ENCODE measurements around the gene ATP6V0C.
A peak's percentile ranks its signal among the peaks of the same experiment; 100 is the strongest.
"Not testable (repeated sequence)": the region's sequence is repeated elsewhere in the genome, so short reads cannot be mapped to it uniquely, and the experiment has no call there.

Gene ATP6V0C

DNA sequence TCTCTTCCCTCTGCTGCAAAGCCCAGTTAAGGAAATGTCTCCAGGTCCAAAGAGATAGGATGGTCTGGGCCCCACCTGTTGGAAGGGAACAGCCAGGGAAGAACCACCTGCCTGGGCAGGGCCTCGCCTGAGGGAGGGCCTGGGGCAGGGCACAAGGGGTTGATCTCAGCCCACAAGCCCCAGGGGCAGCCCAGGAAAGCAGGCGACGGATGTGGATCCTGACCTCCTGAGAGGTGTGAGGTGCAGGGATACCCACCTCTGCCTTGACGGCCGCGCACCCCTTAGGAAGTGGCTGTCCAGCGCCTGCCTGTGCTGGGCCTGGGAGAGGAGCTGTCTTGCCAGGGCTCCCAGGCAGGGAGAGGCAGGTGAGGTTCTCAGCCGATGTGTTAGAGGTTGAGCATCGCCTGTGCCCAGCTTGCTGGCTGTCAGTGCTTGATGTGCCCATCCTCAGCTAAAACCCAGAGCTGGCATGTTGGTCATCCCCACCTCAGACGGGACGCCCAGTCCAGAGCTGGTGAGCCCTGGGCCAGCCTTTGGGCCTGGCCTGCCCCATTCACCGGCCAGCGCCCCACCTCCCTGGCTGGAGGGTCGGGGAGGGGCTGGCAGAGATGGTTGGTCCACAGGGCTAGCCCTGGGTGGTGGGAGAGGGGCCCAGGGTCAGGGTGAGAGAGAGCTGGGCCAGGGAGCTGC is 17.0 kb downstream of the ATP6V0C start:
- peak overlapping the region; percentile 62; the same call in 1 of the 2 replicates for H3K4me3 ChIP-seq (ENCODE audit: low read depth, low read length)
- no peak for DNase-seq (ENCODE audit: low read depth)
- TF ChIP-seq, protein P1, sequence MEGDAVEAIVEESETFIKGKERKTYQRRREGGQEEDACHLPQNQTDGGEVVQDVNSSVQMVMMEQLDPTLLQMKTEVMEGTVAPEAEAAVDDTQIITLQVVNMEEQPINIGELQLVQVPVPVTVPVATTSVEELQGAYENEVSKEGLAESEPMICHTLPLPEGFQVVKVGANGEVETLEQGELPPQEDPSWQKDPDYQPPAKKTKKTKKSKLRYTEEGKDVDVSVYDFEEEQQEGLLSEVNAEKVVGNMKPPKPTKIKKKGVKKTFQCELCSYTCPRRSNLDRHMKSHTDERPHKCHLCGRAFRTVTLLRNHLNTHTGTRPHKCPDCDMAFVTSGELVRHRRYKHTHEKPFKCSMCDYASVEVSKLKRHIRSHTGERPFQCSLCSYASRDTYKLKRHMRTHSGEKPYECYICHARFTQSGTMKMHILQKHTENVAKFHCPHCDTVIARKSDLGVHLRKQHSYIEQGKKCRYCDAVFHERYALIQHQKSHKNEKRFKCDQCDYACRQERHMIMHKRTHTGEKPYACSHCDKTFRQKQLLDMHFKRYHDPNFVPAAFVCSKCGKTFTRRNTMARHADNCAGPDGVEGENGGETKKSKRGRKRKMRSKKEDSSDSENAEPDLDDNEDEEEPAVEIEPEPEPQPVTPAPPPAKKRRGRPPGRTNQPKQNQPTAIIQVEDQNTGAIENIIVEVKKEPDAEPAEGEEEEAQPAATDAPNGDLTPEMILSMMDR (IDR thresholded peaks at IDR 0.05; ENCODE audit: control insufficient read depth, extremely low read depth, insufficient read depth) = no peak

DNA sequence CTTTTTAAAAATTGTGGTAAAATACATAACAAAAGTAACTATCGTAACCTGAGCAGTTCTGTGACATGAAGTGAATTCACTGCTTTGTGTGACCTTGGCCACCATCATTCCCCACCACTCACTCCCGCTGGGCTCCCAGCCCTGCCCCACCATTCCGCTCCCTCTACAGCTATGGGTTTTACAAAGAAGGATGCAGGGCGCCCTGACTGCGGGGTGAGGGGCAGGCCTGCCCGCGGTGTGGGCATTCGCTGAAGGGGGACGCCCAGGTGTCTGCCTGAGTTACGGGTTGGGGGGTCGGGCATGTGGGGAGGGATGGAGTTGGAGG is 17.6 kb downstream of the ATP6V0C start, which contains the start of gene CEMP1:
Gene CEMP1, minus strand, starts transcription at position 38 of the 325 bp plus-strand sequence. CDS start 335 bp downstream, outside the sequence.
- DNase-seq (ENCODE audit: low read depth) = no peak

DNA sequence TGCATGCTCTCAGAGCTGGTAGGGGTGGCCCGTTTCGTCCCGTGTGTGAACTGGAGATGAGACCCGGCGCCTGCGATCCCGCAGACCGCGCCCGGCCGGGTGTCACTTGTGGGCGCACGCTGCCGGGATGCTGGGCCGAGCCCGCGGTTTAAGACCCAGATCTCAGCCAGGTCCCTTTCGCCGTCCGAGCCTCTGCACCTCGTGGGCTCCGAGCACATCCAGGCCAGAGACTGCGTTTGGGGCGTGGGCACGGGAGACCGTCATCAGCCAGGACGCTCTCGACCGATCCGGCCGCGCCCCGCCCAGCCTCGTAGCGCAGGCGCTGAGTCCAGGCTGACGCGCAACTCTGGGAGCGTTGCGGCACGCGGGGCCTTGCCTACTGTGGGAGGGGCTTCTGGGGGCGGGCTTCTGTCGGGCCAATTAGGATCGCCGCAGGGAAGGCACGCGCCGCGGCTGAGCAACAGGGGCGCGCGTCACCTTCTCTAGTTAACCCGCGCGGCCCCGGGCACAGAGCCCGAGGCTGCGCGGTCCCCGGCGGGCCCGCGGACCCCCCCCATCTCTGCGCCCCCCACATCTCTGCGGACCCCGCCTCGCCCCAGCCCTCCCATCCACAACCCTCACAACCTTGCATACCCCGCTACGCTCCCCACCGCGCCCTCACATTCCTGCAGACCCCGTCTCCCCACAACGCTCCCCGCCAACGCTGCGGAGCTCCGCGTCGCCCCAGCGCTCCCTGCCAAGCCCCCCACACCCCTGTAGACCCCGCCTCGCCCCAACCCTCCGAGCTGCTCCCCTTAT is 18.1 kb downstream of the ATP6V0C start:
- peak; percentile 87 for DNase-seq (ENCODE audit: low read depth)
- TF ChIP-seq, protein P1 (IDR thresholded peaks at IDR 0.05; ENCODE audit: control insufficient read depth, extremely low read depth, insufficient read depth) = no peak
- H3K4me3 ChIP-seq (ENCODE audit: low read depth, low read length) = peak overlapping the region; percentile 62

More for the DNA sequence above, 17.6 kb downstream of the ATP6V0C start, which contains the start of gene CEMP1:
- peak within 1 kb of the TSS; percentile 62 for H3K4me3 ChIP-seq (ENCODE audit: low read depth, low read length)
- TF ChIP-seq, protein P1 (IDR thresholded peaks at IDR 0.05; ENCODE audit: control insufficient read depth, extremely low read depth, insufficient read depth) = no peak

DNA sequence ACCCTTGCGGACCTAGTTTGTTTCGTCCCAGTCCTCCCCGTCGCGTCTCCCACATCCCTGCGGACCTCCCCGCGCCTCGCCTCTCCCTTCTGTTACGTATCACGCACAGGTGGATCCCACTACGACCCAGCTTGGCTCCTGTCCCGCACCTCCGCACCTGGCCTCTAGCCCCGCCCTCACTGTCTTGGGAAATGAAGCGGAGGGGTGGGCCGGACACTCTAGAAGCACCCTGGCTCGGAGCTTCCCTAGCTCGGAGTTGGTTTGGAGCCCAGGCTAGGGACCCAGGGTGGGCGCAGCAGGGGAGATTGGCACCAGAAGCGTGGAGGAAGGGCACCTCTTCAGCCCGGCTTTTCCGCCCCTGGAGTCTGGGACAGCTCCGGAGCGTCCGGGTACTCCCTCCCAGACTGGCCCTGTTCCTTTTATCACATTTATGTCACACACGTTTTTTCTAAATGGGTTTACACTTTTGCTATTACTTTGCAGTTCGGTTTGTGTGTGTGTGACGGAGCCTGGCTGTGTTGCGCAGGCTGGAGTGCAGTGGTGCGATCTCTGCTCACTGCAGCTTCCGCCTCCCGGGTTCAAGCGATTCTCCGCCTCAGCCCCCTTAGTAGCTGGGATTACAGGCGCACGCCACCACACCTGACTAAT is 18.9 kb downstream of the ATP6V0C start:
- peak overlapping the region; percentile 62 for H3K4me3 ChIP-seq (ENCODE audit: low read depth, low read length)
- DNase-seq (ENCODE audit: low read depth) = peak; percentile 71
- TF ChIP-seq, protein P1 (IDR thresholded peaks at IDR 0.05; ENCODE audit: control insufficient read depth, extremely low read depth, insufficient read depth) = no peak

DNA sequence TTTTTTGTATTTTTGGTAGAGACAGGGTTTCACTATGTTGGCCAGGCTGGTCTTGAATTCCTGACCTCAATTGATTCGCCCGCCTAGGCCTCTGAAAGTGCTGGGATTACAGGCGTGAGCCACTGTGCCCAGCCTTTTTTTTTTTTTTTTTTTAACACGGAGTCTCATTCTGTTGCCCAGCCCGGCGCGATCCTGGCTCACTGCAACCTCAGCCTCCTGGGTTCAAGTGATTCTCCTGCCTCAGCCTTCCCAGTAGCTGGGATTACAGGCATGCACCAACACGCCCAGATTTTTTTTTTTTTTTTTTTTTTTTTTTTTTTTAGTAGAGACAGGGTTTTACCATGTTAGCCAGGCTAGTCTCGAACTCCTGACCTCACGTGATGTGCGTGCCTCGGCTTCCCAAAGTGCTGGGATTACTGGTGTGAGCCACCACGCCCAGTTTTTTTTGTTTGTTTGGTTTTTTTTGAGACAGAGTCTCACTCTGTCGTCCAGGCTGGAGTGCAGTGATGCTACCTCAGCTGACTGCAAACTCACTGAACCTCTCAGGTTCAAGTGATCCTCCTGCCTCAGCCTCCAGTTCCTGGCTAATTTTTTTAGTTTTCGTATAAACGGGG is 19.5 kb downstream of the ATP6V0C start:
- H3K4me3 ChIP-seq (ENCODE audit: low read depth, low read length) = peak overlapping the region; percentile 62; the same call in 1 of the 2 replicates
- DNase-seq (ENCODE audit: low read depth) = not testable (repeated sequence)

DNA sequence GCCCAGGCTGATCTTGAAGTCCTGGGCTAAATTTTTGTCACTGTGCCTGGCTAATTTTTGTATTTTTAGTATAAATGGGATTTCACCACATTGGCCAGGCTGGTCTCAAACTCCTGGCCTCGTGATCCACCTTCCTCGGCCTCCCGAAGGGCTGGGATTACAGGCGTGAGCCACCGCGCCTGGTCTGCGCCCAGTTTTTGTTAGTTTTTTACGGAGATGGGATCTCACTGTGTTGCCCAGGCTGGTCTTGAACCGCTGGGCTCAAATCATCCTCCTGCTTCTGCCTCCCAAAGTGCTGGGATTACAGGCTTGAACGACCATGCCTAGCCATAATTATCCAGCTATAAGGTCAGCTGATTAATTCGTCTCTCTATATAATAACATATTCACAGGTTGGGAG is 20.2 kb downstream of the ATP6V0C start:
- no peak for DNase-seq (ENCODE audit: low read depth)
- TF ChIP-seq, protein P1 (IDR thresholded peaks at IDR 0.05; ENCODE audit: control insufficient read depth, extremely low read depth, insufficient read depth) = no peak

DNA sequence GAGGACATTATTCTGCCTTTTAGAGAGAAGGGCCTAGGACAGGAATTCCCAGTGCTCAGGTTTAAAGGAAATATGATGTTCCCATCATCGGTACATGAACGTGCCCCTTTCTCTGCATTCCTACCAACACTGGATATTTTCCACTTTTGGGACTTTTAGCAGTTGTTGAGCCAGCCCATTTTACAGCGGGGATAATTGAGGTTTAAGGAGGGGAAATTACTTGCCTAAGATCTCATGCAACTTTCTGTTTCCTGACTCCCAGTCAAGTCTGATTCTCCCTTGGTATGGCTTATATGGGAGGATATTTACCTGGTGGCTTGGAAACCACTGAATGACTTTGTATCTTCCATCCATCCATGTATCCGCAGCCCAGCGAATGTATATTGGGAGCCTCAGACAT is 20.6 kb downstream of the ATP6V0C start:
- not testable (repeated sequence) for DNase-seq (ENCODE audit: low read depth); H3K4me3 ChIP-seq (ENCODE audit: low read depth, low read length)

More for the DNA sequence above, 20.2 kb downstream of the ATP6V0C start:
- no peak overlapping the region for H3K4me3 ChIP-seq (ENCODE audit: low read depth, low read length)

Measured in LNCaP clone FGC (cell line).